ENCODE measurements around the gene TGFB1I1.
"Not testable (repeated sequence)": the region's sequence is repeated elsewhere in the genome, so short reads cannot be mapped to it uniquely, and the experiment has no call there.

TGFB1I1 gene

DNA sequence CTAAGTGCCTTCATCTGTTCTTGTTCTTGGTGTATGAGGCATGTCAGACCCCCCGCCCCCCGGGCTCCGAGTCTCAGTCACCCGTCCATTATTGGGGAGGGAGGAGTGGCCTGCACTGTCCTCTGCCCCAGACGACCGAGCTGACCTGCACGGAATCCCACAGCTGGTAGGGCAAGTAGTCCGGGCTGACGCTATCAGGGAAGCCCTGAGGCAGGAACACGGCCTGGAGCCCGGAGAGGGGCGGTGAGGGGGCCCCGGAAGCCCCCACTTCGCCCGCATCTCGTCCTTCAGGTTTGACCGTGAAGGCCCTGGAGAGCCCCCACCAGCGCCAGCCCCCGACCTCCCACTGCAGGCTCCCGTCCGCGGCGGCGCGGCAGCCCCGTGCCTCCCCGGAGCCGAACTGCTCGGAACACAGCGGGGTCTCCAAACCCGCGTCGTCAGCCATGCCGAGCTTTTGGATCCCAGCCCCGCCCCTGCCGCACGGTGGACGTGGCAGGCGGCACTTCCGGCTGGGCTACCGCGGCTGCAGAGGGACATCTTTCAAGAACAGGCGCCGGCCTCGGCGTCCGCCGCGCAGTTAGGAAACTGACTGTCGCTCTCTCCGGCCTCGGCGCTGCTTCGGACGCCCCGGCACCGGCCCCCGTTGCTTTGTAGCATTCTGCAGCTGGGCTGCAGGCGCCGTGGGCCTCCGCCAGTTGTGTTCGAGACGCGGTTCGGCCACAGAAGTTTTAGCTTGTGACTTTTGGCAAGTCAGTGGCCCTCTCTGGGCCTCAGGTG lies 36.2 kb downstream of the TGFB1I1 start, which contains the start of gene RUSF1:
Gene RUSF1, minus strand, starts transcription at position 463 of the 777 bp plus-strand sequence. Its CDS starts 18 bp downstream, at position 445.
- no peak for FAIRE-seq

DNA sequence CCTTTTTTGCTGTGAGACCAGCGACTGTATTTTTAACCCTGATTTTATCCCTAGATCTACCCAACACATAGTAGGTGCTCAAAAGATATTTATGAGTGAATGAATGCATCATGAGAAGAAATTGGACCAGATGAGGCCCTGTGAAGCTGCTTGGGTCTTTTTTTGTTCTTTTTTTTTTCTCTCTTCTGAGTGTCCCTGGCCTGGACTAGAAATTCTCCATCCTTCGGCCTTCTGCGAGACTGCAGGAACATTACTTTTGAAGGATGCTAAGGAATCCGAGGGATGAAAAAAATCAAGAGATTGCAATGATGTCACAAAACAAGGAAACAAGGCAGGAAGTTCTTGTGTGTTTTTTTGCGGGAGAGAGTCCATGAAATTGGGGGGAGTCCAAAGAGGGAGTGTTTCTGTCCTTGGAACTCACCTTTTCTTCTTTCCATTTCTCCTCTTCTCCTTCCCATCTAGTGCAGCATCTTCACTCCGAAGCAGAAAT lies 36.8 kb downstream of the TGFB1I1 start:
- FAIRE-seq (no peak), DNase-seq (ENCODE audit: insufficient read length, low spot score) (no peak)

More for the DNA sequence above, 36.2 kb downstream of the TGFB1I1 start, which contains the start of gene RUSF1:
- peak; percentile 82 for DNase-seq (ENCODE audit: insufficient read length, low spot score)

DNA sequence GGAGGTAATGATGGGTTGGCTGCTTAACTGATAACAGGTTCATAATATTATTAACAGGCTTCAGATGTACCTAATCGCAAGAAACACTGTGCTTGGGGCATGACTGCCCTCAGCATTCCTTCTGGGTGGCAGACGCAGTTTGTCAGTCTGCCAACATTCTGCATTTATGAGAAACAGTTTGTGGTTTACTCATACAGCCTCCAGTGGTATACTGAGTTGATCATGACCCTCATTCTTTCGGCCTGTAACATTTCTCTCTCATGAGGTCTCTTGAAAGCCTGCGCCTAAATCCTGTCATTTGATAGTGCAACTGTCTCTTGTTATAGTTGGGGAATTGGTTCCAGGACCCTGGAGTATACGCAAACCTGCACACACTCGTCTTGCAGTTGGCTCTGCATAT lies 41.2 kb downstream of the TGFB1I1 start:
- peak; percentile 59 for FAIRE-seq

DNA sequence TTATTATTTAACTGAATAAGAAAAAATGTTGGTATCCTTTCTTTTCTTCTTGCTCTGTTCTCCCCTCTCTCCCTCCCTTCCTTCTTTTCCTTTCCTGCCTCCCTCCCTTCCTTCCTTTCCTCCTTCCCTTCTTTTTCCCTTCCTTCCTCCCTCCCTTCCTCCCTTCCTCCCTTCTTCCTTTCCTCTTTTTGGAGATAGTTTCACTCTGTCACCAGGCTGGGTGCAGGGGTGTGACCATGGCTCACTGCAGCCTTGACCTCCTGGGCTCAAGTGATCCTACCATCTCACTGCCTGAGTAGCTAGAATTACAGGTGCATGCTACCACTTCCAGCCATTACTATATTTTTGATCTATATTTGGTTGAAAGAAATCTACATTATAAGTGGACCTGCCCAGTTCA lies 41.9 kb downstream of the TGFB1I1 start:
- no peak for FAIRE-seq
- no peak for DNase-seq (ENCODE audit: insufficient read length, low spot score)

More for the DNA sequence above, 41.2 kb downstream of the TGFB1I1 start:
- DNase-seq (ENCODE audit: insufficient read length, low spot score): peak; percentile 43

DNA sequence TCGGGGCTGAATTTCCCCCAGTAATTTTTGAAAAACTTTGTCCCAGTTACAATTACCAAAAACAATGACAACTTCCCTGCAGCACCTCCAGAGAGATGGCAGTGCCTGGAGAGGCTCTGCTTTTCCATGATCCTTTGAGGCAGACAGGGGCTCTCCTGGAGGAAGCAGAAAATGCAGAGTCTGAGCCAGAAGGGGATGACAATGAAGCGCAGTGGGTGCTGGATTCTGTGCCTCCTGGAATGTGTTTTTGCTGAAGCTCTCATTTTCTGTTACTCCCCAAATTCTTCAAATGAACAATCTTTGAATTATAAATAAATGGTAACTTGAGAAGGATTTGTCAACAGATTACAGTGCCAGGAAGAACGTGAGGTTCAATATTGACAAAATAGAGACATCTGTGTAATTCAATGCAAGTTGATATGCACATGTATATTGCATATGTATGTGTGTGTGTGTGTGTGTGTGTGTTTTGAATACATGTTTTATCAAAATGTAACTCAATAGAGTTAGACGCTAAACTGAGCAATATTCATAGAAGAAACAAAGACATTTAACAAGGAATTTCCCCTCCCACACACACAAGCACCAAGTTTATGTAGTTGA lies 45.9 kb downstream of the TGFB1I1 start:
- FAIRE-seq (no peak), DNase-seq (ENCODE audit: insufficient read length, low spot score) (no peak)

DNA sequence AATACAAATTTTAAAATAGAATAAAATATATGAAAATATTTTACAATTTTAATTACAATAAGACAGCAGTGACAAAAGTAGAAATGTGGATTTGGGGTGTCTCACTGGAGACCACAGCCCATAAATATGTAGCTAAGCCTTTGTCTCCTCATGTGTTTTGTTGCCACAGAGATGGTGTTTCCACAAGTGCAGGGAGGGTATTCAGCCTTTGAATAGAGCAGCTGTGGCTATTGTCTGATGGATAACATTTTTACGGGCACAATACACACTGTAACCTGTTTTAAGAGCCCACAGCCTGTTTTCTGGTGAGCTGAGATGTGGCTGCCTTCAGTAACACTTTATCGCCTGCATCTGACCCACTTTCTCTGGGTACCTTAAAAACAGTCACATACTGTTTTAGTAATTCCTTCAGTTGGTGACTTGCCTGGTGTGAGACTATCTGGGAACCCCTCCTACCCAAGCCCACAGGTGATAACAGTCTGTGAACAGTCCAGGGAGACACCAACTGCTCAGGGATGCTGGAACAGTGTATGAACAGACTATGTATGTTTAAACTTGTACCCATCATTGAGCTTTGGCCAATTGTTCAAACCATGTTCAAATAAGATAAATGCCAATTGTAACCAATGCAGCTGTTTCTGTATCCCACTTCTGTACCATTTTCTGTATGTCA lies 47.9 kb downstream of the TGFB1I1 start:
- FAIRE-seq (no peak), DNase-seq (ENCODE audit: insufficient read length, low spot score) (no peak)

DNA sequence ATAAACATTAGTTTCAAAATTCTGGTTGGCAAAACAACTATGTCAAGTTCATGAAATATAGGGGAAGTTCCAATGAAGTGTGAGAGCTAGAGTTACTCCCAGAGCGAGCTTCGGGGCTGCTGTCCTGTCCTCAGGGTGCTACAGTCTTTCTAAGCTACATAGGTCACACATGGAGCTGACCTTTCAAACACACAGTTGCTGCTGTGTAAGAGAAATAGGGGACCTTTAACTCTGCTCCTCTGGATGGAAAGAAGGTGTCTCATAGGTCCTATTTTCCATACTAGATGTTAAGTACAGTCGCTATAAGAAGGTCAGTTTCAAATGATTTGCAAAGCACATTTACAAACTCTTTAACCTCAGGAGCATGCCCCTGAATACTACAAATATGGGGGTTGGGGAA lies 49.4 kb downstream of the TGFB1I1 start:
- DNase-seq (ENCODE audit: insufficient read length, low spot score) (no peak), FAIRE-seq (no peak)

DNA sequence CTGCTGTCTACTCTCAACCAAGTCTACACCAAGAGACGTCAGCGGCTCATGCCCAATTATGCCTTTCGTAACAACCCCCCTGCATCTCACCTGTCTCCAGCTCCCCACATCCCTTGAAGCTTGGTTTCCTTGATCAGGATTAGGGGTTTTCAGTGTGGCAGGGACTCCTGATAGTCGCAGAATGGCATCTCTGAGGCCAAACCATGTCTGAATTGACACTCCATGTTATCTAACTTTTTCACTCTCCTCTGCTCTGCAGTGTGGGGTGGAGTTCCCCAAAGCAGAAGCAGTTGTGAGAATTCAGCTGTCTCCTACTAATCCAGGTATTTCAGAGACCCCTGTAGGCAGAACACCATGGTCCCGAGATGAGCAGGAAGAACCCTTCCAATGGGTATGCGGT lies 50.1 kb downstream of the TGFB1I1 start:
- FAIRE-seq (no peak), DNase-seq (ENCODE audit: insufficient read length, low spot score) (no peak)

DNA sequence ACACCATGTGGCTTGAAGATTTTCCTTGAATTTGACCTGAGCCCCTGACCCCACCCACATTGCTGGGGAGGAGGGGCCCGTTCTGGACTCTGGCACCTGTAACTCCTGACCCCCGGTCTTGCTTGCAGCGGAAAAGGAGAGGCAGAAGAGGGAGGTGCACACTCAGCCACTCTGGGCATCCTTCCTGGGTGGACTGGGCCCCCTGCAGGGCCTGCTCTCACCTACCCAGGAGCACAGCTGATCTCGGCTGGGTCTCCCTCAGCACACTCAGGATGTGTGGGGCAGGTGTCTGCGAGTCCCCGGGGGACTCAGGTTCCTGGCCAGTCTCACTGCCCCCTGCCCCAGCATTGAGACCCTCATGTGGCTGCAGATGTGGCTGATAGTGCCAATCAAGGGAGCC lies 51.8 kb downstream of the TGFB1I1 start:
- FAIRE-seq; DNase-seq (ENCODE audit: insufficient read length, low spot score): not testable (repeated sequence)

DNA sequence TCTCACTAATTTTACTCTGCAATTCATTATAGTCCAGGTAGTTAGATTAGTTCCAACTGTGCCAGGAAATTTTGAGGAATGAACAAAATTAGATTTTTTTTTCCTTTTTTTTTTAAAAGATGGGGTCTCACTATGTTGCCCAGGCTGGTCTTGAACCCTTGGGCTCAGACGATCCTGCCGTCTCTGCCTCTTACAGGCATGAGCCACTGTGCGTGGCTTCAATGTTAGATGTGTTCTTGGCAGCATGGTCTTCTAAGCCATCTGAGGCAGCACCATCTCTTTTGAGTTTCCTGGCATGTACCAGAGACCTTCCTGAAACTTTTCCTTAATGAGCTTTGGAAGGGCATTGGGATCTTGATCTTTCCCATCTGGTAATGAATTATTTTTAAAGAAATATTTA lies 53.2 kb downstream of the TGFB1I1 start:
- no peak for DNase-seq (ENCODE audit: insufficient read length, low spot score)
- no peak for FAIRE-seq
